ENCODE data around the gene COG7. TPM values are rescaled to one million over a fixed set of nuclear protein-coding genes. Genes with fewer than 3 reads are reported as not detected.
A peak's percentile ranks its signal among the peaks of the same experiment; 100 is the strongest.

The COG7 gene
- total RNA-seq, 1 experiment from 2014 or later, result 22.6 TPM

GRCh38 chr16:23494188-23494587, 41.2 kb upstream of the COG7 start:
- H3K36me3 Mint-ChIP-seq, result peaks cover 55% of the 10 kb centered on the region
- 0 out of 2 replicates have a peak overlapping the region, but pooled peaks have one; percentile 27 for H3K27ac Mint-ChIP-seq
- no peak overlapping the region for H3K4me3 Mint-ChIP-seq
- DNase-seq (ENCODE audit: low spot score) (no peak), ATAC-seq (no peak)
- ChIA-PET CTCF (no interaction called here), POLR2A (no interaction called here)
- peaks cover 8% of the 10 kb centered on the region; the same call in 1 of the 2 replicates for H3K4me1 Mint-ChIP-seq
- no peak for TF ChIP-seq ZNF416 (CRISPR knock-in tag; IDR thresholded peaks at IDR 0.05)
- no peak for TF ChIP-seq TEAD4 (CRISPR knock-in tag; IDR thresholded peaks at IDR 0.05)
- TF ChIP-seq, protein P1, sequence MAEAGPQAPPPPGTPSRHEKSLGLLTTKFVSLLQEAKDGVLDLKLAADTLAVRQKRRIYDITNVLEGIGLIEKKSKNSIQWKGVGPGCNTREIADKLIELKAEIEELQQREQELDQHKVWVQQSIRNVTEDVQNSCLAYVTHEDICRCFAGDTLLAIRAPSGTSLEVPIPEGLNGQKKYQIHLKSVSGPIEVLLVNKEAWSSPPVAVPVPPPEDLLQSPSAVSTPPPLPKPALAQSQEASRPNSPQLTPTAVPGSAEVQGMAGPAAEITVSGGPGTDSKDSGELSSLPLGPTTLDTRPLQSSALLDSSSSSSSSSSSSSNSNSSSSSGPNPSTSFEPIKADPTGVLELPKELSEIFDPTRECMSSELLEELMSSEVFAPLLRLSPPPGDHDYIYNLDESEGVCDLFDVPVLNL (CRISPR knock-in tag; IDR thresholded peaks at IDR 0.05; ENCODE audit: borderline replicate concordance, low read depth), result no peak
- TF ChIP-seq, protein P2, sequence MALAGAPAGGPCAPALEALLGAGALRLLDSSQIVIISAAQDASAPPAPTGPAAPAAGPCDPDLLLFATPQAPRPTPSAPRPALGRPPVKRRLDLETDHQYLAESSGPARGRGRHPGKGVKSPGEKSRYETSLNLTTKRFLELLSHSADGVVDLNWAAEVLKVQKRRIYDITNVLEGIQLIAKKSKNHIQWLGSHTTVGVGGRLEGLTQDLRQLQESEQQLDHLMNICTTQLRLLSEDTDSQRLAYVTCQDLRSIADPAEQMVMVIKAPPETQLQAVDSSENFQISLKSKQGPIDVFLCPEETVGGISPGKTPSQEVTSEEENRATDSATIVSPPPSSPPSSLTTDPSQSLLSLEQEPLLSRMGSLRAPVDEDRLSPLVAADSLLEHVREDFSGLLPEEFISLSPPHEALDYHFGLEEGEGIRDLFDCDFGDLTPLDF (CRISPR knock-in tag; IDR thresholded peaks at IDR 0.05), result no peak
- TF ChIP-seq ZNF423 (CRISPR knock-in tag; IDR thresholded peaks at IDR 0.05), result no peak
- TF ChIP-seq, protein P3, sequence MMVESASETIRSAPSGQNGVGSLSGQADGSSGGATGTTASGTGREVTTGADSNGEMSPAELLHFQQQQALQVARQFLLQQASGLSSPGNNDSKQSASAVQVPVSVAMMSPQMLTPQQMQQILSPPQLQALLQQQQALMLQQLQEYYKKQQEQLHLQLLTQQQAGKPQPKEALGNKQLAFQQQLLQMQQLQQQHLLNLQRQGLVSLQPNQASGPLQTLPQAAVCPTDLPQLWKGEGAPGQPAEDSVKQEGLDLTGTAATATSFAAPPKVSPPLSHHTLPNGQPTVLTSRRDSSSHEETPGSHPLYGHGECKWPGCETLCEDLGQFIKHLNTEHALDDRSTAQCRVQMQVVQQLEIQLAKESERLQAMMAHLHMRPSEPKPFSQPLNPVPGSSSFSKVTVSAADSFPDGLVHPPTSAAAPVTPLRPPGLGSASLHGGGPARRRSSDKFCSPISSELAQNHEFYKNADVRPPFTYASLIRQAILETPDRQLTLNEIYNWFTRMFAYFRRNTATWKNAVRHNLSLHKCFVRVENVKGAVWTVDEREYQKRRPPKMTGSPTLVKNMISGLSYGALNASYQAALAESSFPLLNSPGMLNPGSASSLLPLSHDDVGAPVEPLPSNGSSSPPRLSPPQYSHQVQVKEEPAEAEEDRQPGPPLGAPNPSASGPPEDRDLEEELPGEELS (CRISPR knock-in tag; IDR thresholded peaks at IDR 0.05), result no peak
- TF ChIP-seq EMX1 (CRISPR knock-in tag; IDR thresholded peaks at IDR 0.05), result no peak
- no peak for TF ChIP-seq ZBTB43 (CRISPR knock-in tag; IDR thresholded peaks at IDR 0.05)
- no peak for TF ChIP-seq ZNF317 (CRISPR knock-in tag; IDR thresholded peaks at IDR 0.05; ENCODE audit: borderline replicate concordance, low read depth)
- no peaks in the 10 kb centered on the region for H3K27me3 Mint-ChIP-seq (ENCODE audit: low read depth)
- H3K9me3 Mint-ChIP-seq, result no peaks in the 10 kb centered on the region

DNA sequence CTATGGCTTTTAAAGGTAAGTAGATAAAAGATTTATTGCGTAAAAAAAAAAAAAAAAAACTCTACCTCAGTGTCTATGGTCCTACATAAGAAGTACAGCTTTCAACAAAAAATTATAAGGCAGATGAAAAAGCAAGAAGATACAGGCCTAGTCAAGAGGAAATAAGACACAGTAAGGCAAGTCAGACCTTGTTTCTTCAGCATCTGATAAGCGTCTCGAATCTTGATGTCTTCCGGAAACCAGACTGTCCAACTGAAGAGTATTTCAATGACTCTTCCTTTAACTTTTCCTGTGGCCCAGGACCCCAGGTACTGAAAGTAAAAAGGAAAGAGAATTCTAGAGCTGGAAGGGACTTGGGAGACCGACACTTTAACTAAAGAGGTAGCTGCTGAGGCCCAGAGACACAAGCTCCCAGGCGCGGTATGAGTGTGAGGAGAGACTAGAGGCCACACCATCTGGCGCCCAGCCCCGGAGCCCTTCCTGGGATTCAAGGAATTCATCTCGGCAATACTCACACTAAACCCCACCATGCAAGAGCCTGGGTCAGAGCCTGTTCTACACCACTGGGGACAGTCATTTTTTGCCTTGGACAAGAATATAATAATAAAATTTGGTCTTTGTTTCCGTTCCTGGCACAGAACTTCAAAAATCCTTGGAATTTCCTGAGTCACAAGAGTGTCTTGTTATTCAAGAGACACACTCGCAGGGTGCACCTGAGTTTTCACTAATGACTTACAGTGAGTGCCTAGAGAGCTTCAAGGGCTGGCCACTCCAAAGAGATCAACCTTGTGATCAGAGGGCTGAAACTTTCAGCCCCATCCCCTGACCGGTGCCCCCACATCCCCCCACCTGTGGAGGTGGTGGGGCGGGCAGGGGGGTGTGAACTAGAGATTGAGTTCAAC, 38.8 kb upstream of the COG7 start:
- no peak for ATAC-seq
- peaks cover 5% of the 10 kb centered on the region; the same call in 1 of the 2 replicates for H3K4me1 Mint-ChIP-seq
- H3K36me3 Mint-ChIP-seq, result peaks cover 76% of the 10 kb centered on the region
- H3K27me3 Mint-ChIP-seq (ENCODE audit: low read depth), result no peaks in the 10 kb centered on the region
- no peak overlapping the region for H3K4me3 Mint-ChIP-seq
- H3K27ac Mint-ChIP-seq, result peak overlapping the region; percentile 84
- CTCF ChIA-PET, result no interaction called here
- no peaks in the 10 kb centered on the region for H3K9me3 Mint-ChIP-seq
- POLR2A ChIA-PET, result no interaction called here
- DNase-seq (ENCODE audit: low spot score), result no peak
- TF ChIP-seq ZNF281 (CRISPR knock-in tag; IDR thresholded peaks at IDR 0.05), result no peak
- TF ChIP-seq, protein P4, sequence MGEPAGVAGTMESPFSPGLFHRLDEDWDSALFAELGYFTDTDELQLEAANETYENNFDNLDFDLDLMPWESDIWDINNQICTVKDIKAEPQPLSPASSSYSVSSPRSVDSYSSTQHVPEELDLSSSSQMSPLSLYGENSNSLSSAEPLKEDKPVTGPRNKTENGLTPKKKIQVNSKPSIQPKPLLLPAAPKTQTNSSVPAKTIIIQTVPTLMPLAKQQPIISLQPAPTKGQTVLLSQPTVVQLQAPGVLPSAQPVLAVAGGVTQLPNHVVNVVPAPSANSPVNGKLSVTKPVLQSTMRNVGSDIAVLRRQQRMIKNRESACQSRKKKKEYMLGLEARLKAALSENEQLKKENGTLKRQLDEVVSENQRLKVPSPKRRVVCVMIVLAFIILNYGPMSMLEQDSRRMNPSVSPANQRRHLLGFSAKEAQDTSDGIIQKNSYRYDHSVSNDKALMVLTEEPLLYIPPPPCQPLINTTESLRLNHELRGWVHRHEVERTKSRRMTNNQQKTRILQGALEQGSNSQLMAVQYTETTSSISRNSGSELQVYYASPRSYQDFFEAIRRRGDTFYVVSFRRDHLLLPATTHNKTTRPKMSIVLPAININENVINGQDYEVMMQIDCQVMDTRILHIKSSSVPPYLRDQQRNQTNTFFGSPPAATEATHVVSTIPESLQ (CRISPR knock-in tag; IDR thresholded peaks at IDR 0.05), result no peak
- TF ChIP-seq SP1 (CRISPR knock-in tag; conservative IDR thresholded peaks at IDR 0.05), result no peak
- no peak for TF ChIP-seq MYBL2 (CRISPR knock-in tag; IDR thresholded peaks at IDR 0.05)
- no peak for TF ChIP-seq ESRRA (CRISPR knock-in tag; IDR thresholded peaks at IDR 0.05; ENCODE audit: borderline replicate concordance)
- TF ChIP-seq PREB (CRISPR knock-in tag; IDR thresholded peaks at IDR 0.05; ENCODE audit: borderline replicate concordance), result no peak
- no peak for TF ChIP-seq IRF1 (CRISPR knock-in tag; IDR thresholded peaks at IDR 0.05)
- TF ChIP-seq TCF7 (CRISPR knock-in tag; IDR thresholded peaks at IDR 0.05; ENCODE audit: low read depth), result no peak
- TF ChIP-seq FOXP1 (CRISPR knock-in tag; IDR thresholded peaks at IDR 0.05; ENCODE audit: borderline replicate concordance), result no peak
